Neural cell (in vitro differentiated cells): Measurements from ENCODE around the gene MNS1. TPM values are rescaled to one million over a fixed set of nuclear protein-coding genes. Genes with fewer than 3 reads are reported as not detected.

ENCODE experiments used
- H2AFZ ChIP-seq: fragments of 200-600, 300-800 bp; sonication (generic), shearing (Covaris generic); 2 replicates; pipeline ENCODE4 v1.6.0; 2014; ENCODE audit warnings: low read depth, mild to moderate bottlenecking, antibody characterized with exemption, low read length, moderate library complexity
- H3F3A ChIP-seq: fragments of 200-600 bp; shearing (Covaris generic); 2 replicates; pipeline ENCODE4 v1.6.1; 2016; ENCODE audit warnings: mild to moderate bottlenecking, moderate library complexity, mixed read lengths, antibody characterized with exemption, low read length; ENCODE audit not compliant: insufficient read depth, poor library complexity, severe bottlenecking
- H3K27ac ChIP-seq: fragments of 200-600, 300-800 bp; sonication (generic), shearing (Covaris generic); 2 replicates; pipeline ENCODE4 v1.5.1; 2014; ENCODE audit warnings: mild to moderate bottlenecking, low read length, moderate library complexity
- H3K27me3 ChIP-seq: fragments of 300-800, 200-600 bp; sonication (generic), shearing (Covaris generic); 2 replicates; pipeline ENCODE4 v1.6.0; 2014; ENCODE audit warnings: mild to moderate bottlenecking, low read depth, low read length, moderate library complexity; ENCODE audit not compliant: insufficient read depth
- H3K36me3 ChIP-seq: fragments of 300-800, 200-600 bp; sonication (generic), shearing (Covaris generic); 2 replicates; pipeline ENCODE4 v1.5.1; 2014; ENCODE audit warnings: mild to moderate bottlenecking, antibody characterized with exemption, low read length, moderate library complexity; ENCODE audit not compliant: insufficient read depth
- H3K4me2 ChIP-seq: fragments of 300-800, 200-600 bp; sonication (generic), shearing (Covaris generic); 2 replicates; pipeline ENCODE4 v1.6.0; 2014; ENCODE audit warnings: mild to moderate bottlenecking, low read length
- H3K4me3 ChIP-seq: fragments of 300-800, 200-600 bp; sonication (generic), shearing (Covaris generic); 2 replicates; pipeline ENCODE4 v1.5.1; 2014; ENCODE audit warnings: mild to moderate bottlenecking, low read length, moderate library complexity
- H3K79me2 ChIP-seq: fragments of 200-600 bp; shearing (Covaris generic); replicated peaks from 2 replicates; pipeline ENCODE4 v1.6.0; 2014; ENCODE audit warnings: mild to moderate bottlenecking, low read length, moderate library complexity; ENCODE audit not compliant: insufficient read depth
- H3K9ac ChIP-seq: fragments of 300-800, 200-600 bp; sonication (generic), shearing (Covaris generic); 2 replicates; pipeline ENCODE4 v1.6.1; 2016; ENCODE audit warnings: mild to moderate bottlenecking, low read length, mixed read lengths
- H3K9me2 ChIP-seq: fragments of 200-600 bp; shearing (Covaris generic); 2 replicates; pipeline ENCODE4 v1.6.1; 2016; ENCODE audit warnings: mild to moderate bottlenecking, low read length, mixed read lengths; ENCODE audit not compliant: insufficient read depth
- H3K9me3 ChIP-seq: fragments of 200-600, 300-800 bp; sonication (generic), shearing (Covaris generic); 2 replicates; pipeline ENCODE4 v1.6.1; 2016; ENCODE audit warnings: mild to moderate bottlenecking, mixed run types, low read length, moderate library complexity, mixed read lengths
- H4K20me1 ChIP-seq: fragments of 200-600 bp; shearing (Covaris generic); 2 replicates; pipeline ENCODE4 v1.6.1; 2016; ENCODE audit warnings: mild to moderate bottlenecking, mixed run types; ENCODE audit not compliant: insufficient read depth
- CTCF ChIP-seq: fragments of 450-650 bp; IDR thresholded peaks from 2 replicates; pipeline ENCODE4 v1.5.1; 2014; ENCODE audit warnings: antibody characterized with exemption, mild to moderate bottlenecking, moderate library complexity; ENCODE audit not compliant: poor library complexity, severe bottlenecking
- EP300 ChIP-seq: fragments of 450-650 bp; conservative IDR thresholded peaks from 2 replicates; pipeline ENCODE4 v1.6.1; 2014; ENCODE audit warnings: antibody characterized with exemption, mild to moderate bottlenecking, moderate library complexity; ENCODE audit not compliant: poor library complexity, severe bottlenecking
- EZH2 ChIP-seq: fragments of 200-600, 300-800 bp; shearing (Covaris generic), sonication (generic); IDR thresholded peaks from 2 replicates; pipeline ENCODE4 v1.6.1; 2014; ENCODE audit warnings: antibody characterized with exemption, low read length, borderline replicate concordance, mild to moderate bottlenecking; ENCODE audit not compliant: insufficient read depth, poor library complexity, severe bottlenecking
- MXI1 ChIP-seq: fragments of 450-650 bp; conservative IDR thresholded peaks from 2 replicates; pipeline ENCODE4 v1.6.1; 2014; ENCODE audit warnings: antibody characterized with exemption, mild to moderate bottlenecking; ENCODE audit not compliant: poor library complexity, severe bottlenecking
- POLR2AphosphoS5 ChIP-seq: IDR thresholded peaks from 2 replicates; pipeline ENCODE4 v1.6.1; 2012
- RAD21 ChIP-seq: fragments of 450-650 bp; conservative IDR thresholded peaks from 2 replicates; pipeline ENCODE4 v1.6.1; 2014; ENCODE audit warnings: antibody characterized with exemption, mild to moderate bottlenecking, moderate library complexity
- REST ChIP-seq: IDR thresholded peaks from 2 replicates; pipeline ENCODE4 v1.6.1; 2012; ENCODE audit warnings: borderline replicate concordance
- SMC3 ChIP-seq: fragments of 450-650 bp; conservative IDR thresholded peaks from 2 replicates; pipeline ENCODE4 v1.6.1; 2014; ENCODE audit warnings: antibody characterized with exemption, mild to moderate bottlenecking, moderate library complexity; ENCODE audit not compliant: poor library complexity
- TAF1 ChIP-seq: IDR thresholded peaks from 2 replicates; pipeline ENCODE4 v1.6.1; 2012; ENCODE audit warnings: low read depth
- polyA plus RNA-seq: library from polyadenylated mRNA; depleted of rRNA; stranded (reverse); fragments of >200 nt; gene quantifications from 2 replicates; pipeline ENCODE4 v1.2.3, GENCODE V29; 2014

MNS1 gene
- polyA plus RNA-seq, 1 donor from 2014 or later, result not detected

GRCh38 chr15:56440214-56440770 is 24.6 kb downstream of the MNS1 start:
- Histone ChIP-seq H3K36me3 (no peaks in the 10 kb centered on the region), H3K9me3 (peaks cover 2% of the 10 kb centered on the region), H2AFZ (no peak overlapping the region), H3K27ac (no peak overlapping the region), H3K79me2 (no peaks in the 10 kb centered on the region), H3K9me2 (no peaks in the 10 kb centered on the region), H3K27me3 (no peaks in the 10 kb centered on the region), H3K4me2 (no peak overlapping the region), H3F3A (no peaks in the 10 kb centered on the region), H3K9ac (no peak overlapping the region), H4K20me1 (no peaks in the 10 kb centered on the region), H3K4me3 (no peak overlapping the region)
- TF ChIP-seq EP300, result no peak
- no peak for TF ChIP-seq TAF1
- no peak for TF ChIP-seq REST
- TF ChIP-seq EZH2, result no peak
- TF ChIP-seq CTCF, result no peak
- no peak for TF ChIP-seq RAD21
- TF ChIP-seq MXI1, result no peak
- TF ChIP-seq POLR2AphosphoS5, result no peak
- no peak for TF ChIP-seq SMC3

GRCh38 chr15:56432304-56432703 is 32.6 kb downstream of the MNS1 start:
- Histone ChIP-seq H3K27ac (no peak overlapping the region), H3K36me3 (no peaks in the 10 kb centered on the region), H3K9ac (no peak overlapping the region), H3K79me2 (no peaks in the 10 kb centered on the region), H3K9me2 (no peaks in the 10 kb centered on the region), H3K27me3 (no peaks in the 10 kb centered on the region), H4K20me1 (no peaks in the 10 kb centered on the region), H3K4me3 (no peak overlapping the region), H3K4me2 (no peak overlapping the region), H2AFZ (no peak overlapping the region), H3F3A (no peaks in the 10 kb centered on the region), H3K9me3 (no peaks in the 10 kb centered on the region)
- TF ChIP-seq CTCF (no peak), REST (no peak), MXI1 (no peak), RAD21 (no peak), EP300 (no peak), POLR2AphosphoS5 (no peak), EZH2 (no peak), TAF1 (no peak), SMC3 (no peak)
